Measurements from ENCODE around the gene SRGAP1.
A peak's percentile ranks its signal among the peaks of the same experiment; 100 is the strongest.

The SRGAP1 gene

DNA sequence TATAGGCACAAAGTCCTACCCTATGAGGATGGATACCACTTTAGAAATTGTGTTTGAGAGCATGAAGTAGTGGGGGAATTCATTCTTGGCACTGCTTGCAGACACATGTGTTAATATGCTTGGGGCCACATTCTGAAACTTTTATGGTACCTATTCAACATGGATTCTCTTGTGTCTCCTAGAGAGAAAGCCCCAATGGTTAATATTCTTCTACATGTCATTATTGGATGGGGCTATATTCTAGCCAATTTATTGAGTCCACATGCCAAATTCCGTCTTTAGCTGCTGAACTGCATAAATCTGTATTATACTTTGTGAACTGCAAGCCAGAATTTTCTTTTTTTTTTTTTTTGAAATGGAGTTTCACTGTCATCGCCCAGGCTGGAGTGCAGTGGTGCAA lies 237.6 kb downstream of the SRGAP1 start:
- no peak for DNase-seq

DNA sequence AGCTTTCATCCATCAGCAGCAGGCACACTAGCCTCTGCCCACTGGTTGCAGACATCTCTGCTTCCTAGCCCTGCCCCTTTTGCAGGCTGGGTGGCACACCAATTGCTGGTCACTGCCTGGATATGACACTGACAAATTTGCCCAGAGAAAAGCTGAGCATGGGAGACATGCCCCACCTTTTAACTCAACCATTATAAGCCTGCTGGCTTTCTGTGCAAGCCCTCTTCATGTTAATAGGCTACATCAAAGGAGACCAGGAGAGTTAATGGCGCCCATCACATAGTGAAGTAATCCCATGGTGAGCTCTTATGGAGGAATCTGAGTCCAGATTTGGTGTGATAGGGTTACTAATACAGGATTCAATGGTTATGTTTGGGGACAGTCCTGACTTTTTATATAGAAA lies 238.4 kb downstream of the SRGAP1 start:
- peak in 4 of 56 donors; percentile 6 to 34 (median 12) for DNase-seq

- peak in 45 of 56 donors; percentile 4 to 81 (median 37) for DNase-seq
Observed at GRCh38 chr12:64083285-64084210, 239.0 kb downstream of the SRGAP1 start.

DNA sequence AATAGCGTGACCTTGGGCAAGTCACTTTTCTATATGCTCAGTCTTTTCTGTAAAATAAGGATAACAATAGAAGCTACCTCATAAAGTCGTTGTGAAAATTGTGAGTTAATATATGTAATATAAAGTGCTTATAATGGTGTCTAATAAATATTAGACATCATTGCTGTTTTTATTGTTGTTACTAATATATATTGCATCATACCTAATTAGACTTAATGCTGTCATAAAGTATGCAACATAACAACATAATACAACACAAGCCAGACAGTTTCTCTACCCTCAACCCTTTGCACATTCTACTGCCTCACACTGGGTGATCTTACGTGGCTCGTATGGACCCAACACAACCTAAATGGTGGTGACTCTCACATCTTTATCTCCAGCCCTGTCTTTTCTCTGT lies 240.7 kb downstream of the SRGAP1 start:
- DNase-seq, result no peak

DNA sequence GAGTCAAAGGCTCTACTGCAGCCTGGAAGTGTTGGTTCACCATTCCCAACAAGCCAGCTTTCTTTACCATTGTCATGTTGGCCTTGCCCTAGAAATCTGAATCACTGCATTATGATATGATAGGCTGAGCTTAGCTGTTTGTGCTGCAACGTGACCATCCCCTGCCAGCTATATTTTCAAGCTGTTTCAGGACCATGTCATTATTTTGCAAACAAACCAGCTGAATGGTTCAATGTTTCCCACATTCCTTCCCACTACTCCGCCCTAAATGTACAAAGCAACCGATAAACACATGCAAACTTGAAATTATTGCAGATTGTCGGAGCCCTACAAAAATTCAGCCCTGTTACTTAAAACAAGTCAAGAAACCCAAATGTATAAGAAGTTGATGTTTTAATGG lies 241.5 kb downstream of the SRGAP1 start:
- no peak for DNase-seq

GRCh38 chr12:64086946-64087345 lies 242.4 kb downstream of the SRGAP1 start:
- no peak for DNase-seq

- no peak for DNase-seq
Observed at GRCh38 chr12:64087761-64088160, 243.3 kb downstream of the SRGAP1 start.

GRCh38 chr12:64088431-64089349 lies 244.2 kb downstream of the SRGAP1 start:
- peak in 16 of 56 donors; percentile 2 to 55 (median 20) for DNase-seq

DNA sequence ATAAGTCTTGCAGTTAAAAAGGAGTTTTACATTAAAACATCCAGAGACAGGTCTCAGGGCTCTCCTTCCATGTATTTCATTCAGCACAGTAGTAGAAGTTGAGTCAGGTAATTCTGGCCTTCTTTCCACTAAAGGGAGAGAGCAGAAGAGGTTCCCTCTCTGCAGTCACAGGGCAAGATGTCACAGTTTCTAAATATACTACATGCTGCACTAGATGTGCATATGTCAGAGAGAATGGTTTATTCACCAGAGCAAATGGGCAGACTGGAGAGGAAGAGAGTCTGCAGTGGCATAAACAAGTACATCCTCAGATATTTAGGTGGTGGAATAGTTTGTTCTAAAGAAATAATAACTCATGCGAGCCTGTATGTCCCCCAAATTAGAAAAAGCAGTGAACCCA lies 245.5 kb downstream of the SRGAP1 start:
- DNase-seq, result no peak

DNA sequence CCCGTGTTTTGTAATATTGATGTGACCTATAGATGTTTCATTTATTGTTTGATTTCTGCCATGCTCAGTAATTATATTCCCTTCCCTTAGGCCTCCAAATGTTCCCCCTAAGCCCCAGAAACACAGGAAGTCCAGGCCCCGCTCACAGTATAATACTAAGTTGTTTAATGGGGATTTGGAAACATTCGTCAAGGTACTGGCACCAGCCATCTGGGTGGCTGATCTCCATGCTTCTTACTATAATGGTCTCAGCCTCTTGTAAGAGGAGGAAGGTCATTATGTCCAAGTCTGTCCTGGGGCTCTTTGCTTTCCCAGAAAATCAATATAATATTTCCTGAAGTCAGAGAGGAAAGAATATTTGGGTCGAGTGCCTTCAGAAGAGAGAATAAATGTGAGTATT lies 246.7 kb downstream of the SRGAP1 start:
- DNase-seq, result no peak

DNA sequence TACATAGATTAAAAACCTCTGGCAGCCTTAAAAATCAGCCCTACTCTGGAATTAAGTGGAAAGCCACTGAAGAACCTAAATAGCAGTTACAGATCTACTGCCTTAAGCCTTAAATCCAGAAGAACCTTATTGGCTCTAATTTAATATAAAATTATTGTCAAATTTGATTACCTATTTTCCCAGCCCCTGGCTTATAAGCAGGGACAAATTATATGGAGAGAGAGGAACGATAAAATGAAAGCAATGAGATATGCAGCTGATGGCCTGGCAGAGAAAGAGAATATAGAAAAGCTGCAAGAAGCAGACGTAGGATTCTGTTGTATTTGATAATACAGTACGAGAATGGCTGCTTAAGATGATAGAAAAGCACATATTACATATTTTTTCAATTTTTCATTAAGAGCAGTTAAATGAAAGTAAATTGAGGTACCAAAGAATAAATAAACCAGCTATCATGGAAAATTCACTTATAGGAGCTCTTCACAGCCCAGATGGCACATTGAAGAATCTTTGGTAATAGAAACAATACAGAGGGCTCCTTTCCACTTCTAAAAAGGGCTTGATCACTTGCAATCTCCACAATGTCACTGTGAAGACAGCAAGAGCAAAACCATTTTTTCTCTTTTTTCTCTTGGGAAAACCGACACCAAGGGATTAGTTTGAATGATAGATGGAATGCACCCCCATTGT lies 248.2 kb downstream of the SRGAP1 start:
- no peak for DNase-seq

GRCh38 chr12:64093689-64094088 lies 249.2 kb downstream of the SRGAP1 start:
- no peak for DNase-seq

GRCh38 chr12:64097366-64098105 lies 253.0 kb downstream of the SRGAP1 start:
- no peak for DNase-seq

DNA sequence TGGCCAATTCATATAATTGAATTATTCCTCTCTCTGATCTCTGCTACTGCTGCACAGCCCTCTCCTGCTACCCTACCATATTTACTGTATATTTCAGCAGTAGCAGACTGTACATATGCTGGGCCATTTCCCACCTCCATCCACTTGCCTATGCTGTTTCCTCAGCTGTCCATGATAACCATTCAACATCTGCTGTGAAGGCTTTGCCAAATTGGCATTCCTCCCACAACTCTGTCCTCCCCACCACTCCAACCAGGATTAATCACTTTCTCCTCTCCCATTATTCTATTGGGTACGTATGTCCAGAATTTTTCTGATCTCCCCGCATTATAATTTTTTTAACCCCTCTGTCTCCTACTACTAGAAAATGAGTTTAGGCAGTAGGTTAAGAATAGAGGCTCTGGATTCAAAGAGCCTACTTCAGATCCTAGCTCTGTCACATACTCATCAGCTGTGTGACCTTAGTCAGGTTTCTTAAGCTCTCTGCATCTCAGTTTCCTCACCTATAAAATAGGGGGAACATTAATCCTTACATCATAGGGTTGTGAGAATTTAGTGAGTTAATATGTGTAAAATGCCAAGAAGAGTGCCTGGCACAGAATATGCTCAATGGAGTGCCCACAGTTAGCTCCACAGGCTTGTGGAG lies 254.3 kb downstream of the SRGAP1 start:
- peak in 5 of 56 donors; percentile 1 to 23 (median 10) for DNase-seq

- no peak for DNase-seq
Observed at GRCh38 chr12:64099397-64099796, 254.9 kb downstream of the SRGAP1 start.

GRCh38 chr12:64102339-64102738 lies 257.8 kb downstream of the SRGAP1 start:
- no peak for DNase-seq

DNA sequence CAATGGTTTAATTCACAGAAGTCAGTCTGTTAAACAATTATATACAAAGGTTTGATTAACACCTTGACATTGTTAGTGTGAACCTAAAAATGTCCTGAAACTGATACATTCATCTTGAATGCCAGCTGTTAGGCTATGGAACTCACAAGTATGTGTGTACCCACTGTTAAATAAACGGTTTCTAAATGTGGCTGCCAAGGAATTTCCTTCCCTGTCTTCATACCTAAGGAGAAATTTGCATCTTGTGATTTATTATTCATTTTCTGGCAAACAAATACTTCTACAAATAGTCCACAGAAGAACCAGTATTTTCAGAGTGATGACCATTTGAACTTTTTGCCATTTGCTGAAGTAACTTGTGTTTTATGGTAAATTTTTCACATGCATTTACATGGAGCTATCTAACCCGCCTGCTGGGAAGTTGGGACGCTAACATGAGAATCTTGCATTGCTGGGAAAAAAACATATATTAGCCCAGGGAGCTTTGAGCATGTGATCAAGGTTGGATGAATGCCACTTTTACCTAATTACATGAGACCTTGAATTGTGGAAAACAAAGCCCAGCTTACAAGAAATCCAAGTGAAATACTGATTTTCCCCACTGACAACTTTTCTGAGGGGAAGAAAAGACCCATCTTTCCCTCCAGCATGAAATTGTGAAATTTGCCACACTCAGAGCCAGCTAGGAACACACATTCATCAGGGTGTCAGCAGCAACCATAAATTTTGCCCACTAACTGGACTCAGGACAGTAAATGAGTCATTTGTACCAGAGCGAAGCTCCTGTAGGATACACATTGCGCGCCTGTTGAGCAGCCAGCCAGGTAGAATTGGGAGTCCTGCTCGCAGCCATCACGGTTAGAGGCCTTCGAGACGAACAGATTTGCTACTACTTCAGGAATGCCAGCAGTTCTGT lies 259.6 kb downstream of the SRGAP1 start:
- DNase-seq, result no peak

DNA sequence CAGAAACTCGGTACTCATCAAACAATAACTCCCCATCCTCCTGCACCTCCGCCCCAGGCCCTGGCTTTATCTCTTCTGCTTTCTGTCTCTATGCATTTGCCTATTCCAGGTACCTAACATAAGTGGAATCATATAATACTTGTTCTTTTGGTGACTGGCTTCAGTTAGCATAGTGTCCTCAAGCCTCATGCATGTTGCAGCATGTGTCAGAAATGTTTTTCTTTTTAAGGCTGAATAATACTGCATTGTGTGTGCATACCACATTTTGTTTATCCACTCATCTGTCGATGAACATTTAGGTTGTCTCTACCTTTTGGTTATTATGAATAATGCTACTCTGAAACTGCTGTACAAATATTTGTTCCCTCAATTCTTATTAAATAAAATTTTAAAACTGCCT lies 260.5 kb downstream of the SRGAP1 start:
- DNase-seq, result no peak

- no peak for DNase-seq
Observed at GRCh38 chr12:64107776-64108175, 263.3 kb downstream of the SRGAP1 start.
